K562 (cell line): ENCODE data around the gene METTL22. TPM values are rescaled to one million over a fixed set of nuclear protein-coding genes. Genes with fewer than 3 reads are reported as not detected.

Source experiments
- BRF1 ChIP-seq: IDR thresholded peaks from 3 replicates; pipeline ENCODE4 v1.6.1; 2011; ENCODE audit warnings: borderline replicate concordance, mild to moderate bottlenecking; ENCODE audit not compliant: insufficient read length; ENCODE audit errors: extremely low read depth
- CBX8 ChIP-seq: fragments of 200-600 bp; sonication (generic); IDR thresholded peaks from 2 replicates; pipeline ENCODE4 v1.6.1; 2012; ENCODE audit warnings: borderline replicate concordance, mixed run types, low read depth, mild to moderate bottlenecking, moderate library complexity, mixed read lengths, low read length, control low read depth, inconsistent platforms; ENCODE audit not compliant: poor library complexity, severe bottlenecking; ENCODE audit errors: extremely low read depth
- E2F8 ChIP-seq: fragments of 450-650 bp; IDR thresholded peaks from 2 replicates; pipeline ENCODE4 v1.7.1; 2018; ENCODE audit warnings: mild to moderate bottlenecking, low read depth; ENCODE audit not compliant: partially characterized antibody
- ETS2 ChIP-seq: IDR thresholded peaks from 2 replicates; pipeline ENCODE4 v1.6.1; 2016; ENCODE audit warnings: borderline replicate concordance, missing genetic modification characterization, mild to moderate bottlenecking, moderate library complexity, missing compliant biosample characterization; ENCODE audit not compliant: poor library complexity, severe bottlenecking
- EWSR1 ChIP-seq: fragments of 450-650 bp; IDR thresholded peaks from 2 replicates; pipeline ENCODE4 v1.6.1; 2018; ENCODE audit warnings: borderline replicate concordance, mild to moderate bottlenecking, low read depth, moderate library complexity; ENCODE audit not compliant: partially characterized antibody
- HCFC1 ChIP-seq: IDR thresholded peaks from 2 replicates; pipeline ENCODE4 v1.6.1; 2012; ENCODE audit warnings: low read depth, low read length, improper control_type of control experiment
- KDM2B ChIP-seq: fragments of 250-450 bp; sonication (Bioruptor Pico); IDR thresholded peaks from 2 replicates; pipeline ENCODE4 v1.8.0; 2021; ENCODE audit warnings: mild to moderate bottlenecking, moderate library complexity
- NFE2L1 ChIP-seq: fragments of 450-650 bp; IDR thresholded peaks from 2 replicates; pipeline ENCODE4 v1.6.1; 2016; ENCODE audit warnings: missing genetic modification characterization, low read depth, mild to moderate bottlenecking, missing compliant biosample characterization, moderate library complexity, borderline replicate concordance
- NFIX ChIP-seq: fragments of 250-450 bp; sonication (Bioruptor Pico); IDR thresholded peaks from 2 replicates; pipeline ENCODE4 v1.4.0; 2020; ENCODE audit warnings: low read depth, mild to moderate bottlenecking, moderate library complexity
- POLR2G ChIP-seq: fragments of 200-400 bp; formaldehyde crosslinking; IDR thresholded peaks from 2 replicates; pipeline ENCODE4 v1.6.1; 2017; ENCODE audit warnings: low read depth, mild to moderate bottlenecking, antibody characterized with exemption, low read length, moderate library complexity
- PTRF ChIP-seq: fragments of 450-650 bp; IDR thresholded peaks from 2 replicates; pipeline ENCODE4 v1.6.1; 2016; ENCODE audit warnings: mild to moderate bottlenecking, missing genetic modification characterization, missing compliant biosample characterization
- RBM25 ChIP-seq: fragments of 200-400 bp; formaldehyde crosslinking; IDR thresholded peaks from 2 replicates; pipeline ENCODE4 v1.6.1; 2018; ENCODE audit warnings: low read length, low read depth, moderate library complexity; ENCODE audit not compliant: severe bottlenecking
- SIN3A ChIP-seq, 2 experiments: fragments of 150-350 bp in 1 of 2; IDR thresholded peaks; 2 replicates each; pipeline ENCODE4 v1.6.1; 2011 to 2016; ENCODE audit warnings: borderline replicate concordance in 2 of 2, low read depth in 2 of 2, low read length in 2 of 2, mild to moderate bottlenecking in 2 of 2, moderate library complexity in 2 of 2; ENCODE audit not compliant: control insufficient read depth in 1 of 2
- SMARCB1 ChIP-seq: IDR thresholded peaks from 2 replicates; pipeline ENCODE4 v1.6.1; 2011; ENCODE audit warnings: improper control_type of control experiment, low read depth; ENCODE audit not compliant: insufficient read length
- SPI1 ChIP-seq: IDR thresholded peaks from 2 replicates; pipeline ENCODE4 v1.6.1; 2011; ENCODE audit warnings: low read depth, low read length, control low read depth, borderline replicate concordance
- ZEB2 ChIP-seq: fragments of 450-650 bp; IDR thresholded peaks from 2 replicates; pipeline ENCODE4 v1.6.1; 2016
- ZFX ChIP-seq: sonication (generic); formaldehyde crosslinking; IDR thresholded peaks from 2 replicates; pipeline ENCODE4 v1.8.0; 2022; ENCODE audit warnings: mild to moderate bottlenecking, missing genetic modification reagents, moderate library complexity
- ZNF324 ChIP-seq: fragments of 250-450 bp; sonication (Bioruptor Pico); IDR thresholded peaks from 2 replicates; pipeline ENCODE4 v1.4.0; 2020; ENCODE audit warnings: mild to moderate bottlenecking
- polyA plus RNA-seq, 8 experiments: library from polyadenylated mRNA; depleted of rRNA in 4 of 8; stranded (reverse) in 5 of 8; unstranded in 3 of 8; fragments of >200 nt; fragmentation: Nextera tagmentation in 2 of 8; fragmentation: Illumina TruSeq in 1 of 8; extraction: Ambion mirVana in 2 of 8; extraction: Trizol in 1 of 8; gene quantifications; 2 replicates each; pipeline versions ENCODE4 v1.2.1 to v1.2.3, GENCODE V29; 2011 to 2014; ENCODE audit warnings: inconsistent platforms in 1 of 8, missing spikeins in 1 of 8
- total RNA-seq, 7 experiments: library from RNA; depleted of rRNA in 6 of 7; stranded (reverse); fragments of >200 nt in 6 of 7; fragmentation: Illumina TruSeq in 2 of 7; extraction: Trizol in 2 of 7; gene quantifications; 2 replicates each; pipeline versions ENCODE4 v1.2.1 to v1.2.3, GENCODE V29; 2011 to 2021; ENCODE audit warnings: low replicate concordance in 1 of 7
- TF ChIP-seq, protein P1 (sequence below): fragments of 250-450 bp; sonication (Bioruptor Pico); IDR thresholded peaks from 2 replicates; pipeline ENCODE4 v1.5.0; 2021; ENCODE audit warnings: mild to moderate bottlenecking, borderline replicate concordance
- TF ChIP-seq, protein P2 (sequence below): fragments of 250-450 bp; sonication (Bioruptor Pico); IDR thresholded peaks from 2 replicates; pipeline ENCODE4 v1.8.0; 2022; ENCODE audit warnings: moderate library complexity, mild to moderate bottlenecking, inconsistent platforms
- TF ChIP-seq, protein P3 (sequence below): fragments of 250-450 bp; sonication (Bioruptor Pico); IDR thresholded peaks from 2 replicates; pipeline ENCODE4 v1.9.0; 2021; ENCODE audit warnings: mild to moderate bottlenecking

METTL22 gene
- total and polyA plus RNA-seq, 9 of the 15 experiments (the other 6 are each of a cell fraction or from before 2014, with no cell fraction given): 6.9 to 33.2 (median 18.5) TPM

DNA sequence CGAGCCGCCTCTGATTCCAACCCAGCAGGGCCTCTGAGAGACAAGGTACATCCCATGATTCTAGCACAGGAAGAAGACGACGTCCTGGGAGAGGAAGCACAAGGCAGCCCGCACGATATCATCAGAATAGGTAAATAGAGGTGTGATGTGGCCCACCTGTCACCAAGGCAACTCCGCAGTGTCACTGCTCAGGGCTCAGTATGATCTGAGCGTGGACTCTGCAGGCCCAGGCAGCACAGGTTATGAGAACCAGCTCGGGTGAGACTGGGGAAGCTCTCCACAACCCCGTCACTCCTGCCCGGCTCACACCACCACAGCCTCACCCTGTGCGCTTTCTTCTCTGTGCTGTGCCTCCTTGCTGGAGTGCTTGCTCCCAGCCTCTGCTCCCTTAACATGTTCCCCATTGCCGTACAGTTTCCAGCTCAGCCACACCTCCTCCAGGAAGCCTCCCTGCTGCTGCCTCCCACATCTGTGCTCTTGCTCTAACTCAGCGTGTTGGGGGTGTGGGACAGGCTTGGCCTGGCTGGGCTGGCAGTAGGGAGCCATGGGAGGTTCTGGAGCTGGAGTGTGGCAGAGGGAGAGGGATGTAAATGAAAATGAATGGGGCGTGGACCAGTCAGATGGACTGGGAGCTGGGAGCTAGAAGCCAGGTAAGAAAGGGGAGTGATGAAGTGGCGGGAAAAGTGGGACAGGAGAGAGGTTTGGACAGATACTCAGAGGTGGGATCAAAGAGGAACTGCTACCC lies 7.7 kb downstream of the METTL22 start (continued):
- TF ChIP-seq, protein P1, sequence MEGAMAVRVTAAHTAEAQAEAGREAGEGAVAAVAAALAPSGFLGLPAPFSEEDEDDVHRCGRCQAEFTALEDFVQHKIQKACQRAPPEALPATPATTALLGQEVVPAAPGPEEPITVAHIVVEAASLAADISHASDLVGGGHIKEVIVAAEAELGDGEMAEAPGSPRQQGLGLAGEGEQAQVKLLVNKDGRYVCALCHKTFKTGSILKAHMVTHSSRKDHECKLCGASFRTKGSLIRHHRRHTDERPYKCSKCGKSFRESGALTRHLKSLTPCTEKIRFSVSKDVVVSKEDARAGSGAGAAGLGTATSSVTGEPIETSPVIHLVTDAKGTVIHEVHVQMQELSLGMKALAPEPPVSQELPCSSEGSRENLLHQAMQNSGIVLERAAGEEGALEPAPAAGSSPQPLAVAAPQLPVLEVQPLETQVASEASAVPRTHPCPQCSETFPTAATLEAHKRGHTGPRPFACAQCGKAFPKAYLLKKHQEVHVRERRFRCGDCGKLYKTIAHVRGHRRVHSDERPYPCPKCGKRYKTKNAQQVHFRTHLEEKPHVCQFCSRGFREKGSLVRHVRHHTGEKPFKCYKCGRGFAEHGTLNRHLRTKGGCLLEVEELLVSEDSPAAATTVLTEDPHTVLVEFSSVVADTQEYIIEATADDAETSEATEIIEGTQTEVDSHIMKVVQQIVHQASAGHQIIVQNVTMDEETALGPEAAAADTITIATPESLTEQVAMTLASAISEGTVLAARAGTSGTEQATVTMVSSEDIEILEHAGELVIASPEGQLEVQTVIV (CRISPR knock-in tag): no peak
- TF ChIP-seq BRF1 (no peak), CBX8 (no peak), EWSR1 (no peak), RBM25 (peak; percentile 37), ETS2 (tag) (no peak), SPI1 (no peak), SIN3A (IDR thresholded peaks at IDR 0.05; ENCODE audit: borderline replicate concordance in 2 of 2, control insufficient read depth in 1 of 2, low read depth in 2 of 2, low read length in 2 of 2) (no peak), NFIX (CRISPR knock-in tag) (no peak), NFE2L1 (no peak), SMARCB1 (no peak), PTRF (tag) (no peak), KDM2B (CRISPR knock-in tag) (no peak), POLR2G (no peak), HCFC1 (no peak), ZNF324 (CRISPR knock-in tag) (no peak), E2F8 (no peak), ZEB2 (no peak), ZFX (CRISPR knock-in tag) (no peak)
- TF ChIP-seq, protein P2, sequence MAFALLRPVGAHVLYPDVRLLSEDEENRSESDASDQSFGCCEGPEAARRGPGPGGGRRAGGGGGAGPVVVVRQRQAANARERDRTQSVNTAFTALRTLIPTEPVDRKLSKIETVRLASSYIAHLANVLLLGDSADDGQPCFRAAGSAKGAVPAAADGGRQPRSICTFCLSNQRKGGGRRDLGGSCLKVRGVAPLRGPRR (CRISPR knock-in tag): no peak
- TF ChIP-seq, protein P3, sequence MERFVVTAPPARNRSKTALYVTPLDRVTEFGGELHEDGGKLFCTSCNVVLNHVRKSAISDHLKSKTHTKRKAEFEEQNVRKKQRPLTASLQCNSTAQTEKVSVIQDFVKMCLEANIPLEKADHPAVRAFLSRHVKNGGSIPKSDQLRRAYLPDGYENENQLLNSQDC: no peak
